Measurements from ENCODE around the gene WWOX.

DNA sequence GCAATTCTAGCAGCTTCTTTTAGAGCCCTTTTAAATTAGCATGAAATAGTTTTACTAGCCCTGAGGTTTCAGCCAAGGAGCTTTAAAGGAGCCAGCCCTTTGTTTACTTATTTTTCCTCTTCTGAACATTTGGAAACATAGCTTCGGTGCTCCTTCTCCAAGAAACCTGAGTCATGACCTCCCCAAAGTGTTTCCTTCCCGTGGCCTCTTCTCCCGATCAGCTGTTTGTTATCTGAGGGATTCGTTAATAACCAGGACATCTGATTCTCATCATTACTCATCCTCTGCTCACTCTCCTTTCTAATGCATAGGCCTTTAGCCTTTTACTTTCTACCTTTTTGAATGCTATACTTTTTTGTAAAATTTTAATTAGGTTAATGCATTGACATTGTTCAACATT is 204.5 kb downstream of the WWOX start:
- TF ChIP-seq, protein P1, sequence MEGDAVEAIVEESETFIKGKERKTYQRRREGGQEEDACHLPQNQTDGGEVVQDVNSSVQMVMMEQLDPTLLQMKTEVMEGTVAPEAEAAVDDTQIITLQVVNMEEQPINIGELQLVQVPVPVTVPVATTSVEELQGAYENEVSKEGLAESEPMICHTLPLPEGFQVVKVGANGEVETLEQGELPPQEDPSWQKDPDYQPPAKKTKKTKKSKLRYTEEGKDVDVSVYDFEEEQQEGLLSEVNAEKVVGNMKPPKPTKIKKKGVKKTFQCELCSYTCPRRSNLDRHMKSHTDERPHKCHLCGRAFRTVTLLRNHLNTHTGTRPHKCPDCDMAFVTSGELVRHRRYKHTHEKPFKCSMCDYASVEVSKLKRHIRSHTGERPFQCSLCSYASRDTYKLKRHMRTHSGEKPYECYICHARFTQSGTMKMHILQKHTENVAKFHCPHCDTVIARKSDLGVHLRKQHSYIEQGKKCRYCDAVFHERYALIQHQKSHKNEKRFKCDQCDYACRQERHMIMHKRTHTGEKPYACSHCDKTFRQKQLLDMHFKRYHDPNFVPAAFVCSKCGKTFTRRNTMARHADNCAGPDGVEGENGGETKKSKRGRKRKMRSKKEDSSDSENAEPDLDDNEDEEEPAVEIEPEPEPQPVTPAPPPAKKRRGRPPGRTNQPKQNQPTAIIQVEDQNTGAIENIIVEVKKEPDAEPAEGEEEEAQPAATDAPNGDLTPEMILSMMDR (IDR thresholded peaks at IDR 0.05 in 8 of 11, conservative IDR thresholded peaks at IDR 0.05 in 3 of 11): no peak
- no peak for TF ChIP-seq POLR2A (IDR thresholded peaks at IDR 0.05)
- TF ChIP-seq POLR2AphosphoS5 (IDR thresholded peaks at IDR 0.05): no peak
